Measurements from ENCODE around the gene C12orf76.

- no peak for TF ChIP-seq CTCF (IDR thresholded peaks at IDR 0.05)
- no peak for TF ChIP-seq EZH2 (IDR thresholded peaks at IDR 0.05; ENCODE audit: borderline replicate concordance, insufficient read depth, low read depth, low read length, poor library complexity, severe bottlenecking)
These were observed 56.7 kb downstream of the C12orf76 start for GRCh38 chr12:109991586-109991985.

Data from B cell (primary cell).